Measurements from ENCODE around the gene IRF2BPL. TPM values are rescaled to one million over a fixed set of nuclear protein-coding genes. Genes with fewer than 3 reads are reported as not detected.

The IRF2BPL gene
- total and polyA plus RNA-seq, 8 donors: 5.3 to 43.6 (median 21.7) TPM

GRCh38 chr14:77009014-77009413, 19.5 kb downstream of the IRF2BPL start:
- no peaks in the 10 kb centered on the region for H3K36me3 ChIP-seq
- intact Hi-C loops (cut with DNase I; ENCODE audit: low total_unique reads): no loop called here
- peak overlapping the region; percentile 13 to 83 (median 78) for H3K27ac ChIP-seq
- no peak for TF ChIP-seq EP300 (IDR thresholded peaks at IDR 0.05)
- TF ChIP-seq POLR2AphosphoS5 (IDR thresholded peaks at IDR 0.05): no peak
- no peak for TF ChIP-seq POLR2A (IDR thresholded peaks at IDR 0.05)
- TF ChIP-seq CTCF (IDR thresholded peaks at IDR 0.05): no peak
- no peak for DNase-seq
- WGBS, 5 donors: 46 to 66% (median 52%) methylated on average over 3 of the region's 3 CpGs
- no peaks in the 10 kb centered on the region for H3K9me3 ChIP-seq
- H3K4me1 ChIP-seq: peaks cover 54 to 70% (median 64%) of the 10 kb centered on the region in 4 donors
- no peak overlapping the region for H3K4me3 ChIP-seq
- no peaks in the 10 kb centered on the region for H3K27me3 ChIP-seq

- 70 to 80% (median 75%) methylated on average over 4 of the region's 4 CpGs for WGBS, 5 donors
- no peak for TF ChIP-seq POLR2A (IDR thresholded peaks at IDR 0.05)
- no peak for TF ChIP-seq POLR2AphosphoS5 (IDR thresholded peaks at IDR 0.05)
- no peak for TF ChIP-seq EP300 (IDR thresholded peaks at IDR 0.05)
- no peak for TF ChIP-seq CTCF (IDR thresholded peaks at IDR 0.05)
- peaks cover 57 to 70% (median 64%) of the 10 kb centered on the region in 4 donors for H3K4me1 ChIP-seq
- H3K27ac ChIP-seq: peak overlapping the region; percentile 13 to 83 (median 78)
- no peaks in the 10 kb centered on the region for H3K36me3 ChIP-seq
- intact Hi-C loops (cut with DNase I; ENCODE audit: low total_unique reads): no loop called here
- H3K4me3 ChIP-seq: no peak overlapping the region
- DNase-seq: no peak
- no peaks in the 10 kb centered on the region for H3K27me3 ChIP-seq
- no peaks in the 10 kb centered on the region for H3K9me3 ChIP-seq
Observed at GRCh38 chr14:77008541-77008940, 20.0 kb downstream of the IRF2BPL start.

- 16 to 71% (median 36%) methylated on average over 3 of the region's 3 CpGs for WGBS, 5 donors
- peak overlapping the region; percentile 70 to 83 (median 80) for H3K27ac ChIP-seq
- H3K27me3 ChIP-seq: no peaks in the 10 kb centered on the region
- no peak overlapping the region for H3K4me3 ChIP-seq
- DNase-seq: peak; percentile 89 to 96
- H3K4me1 ChIP-seq: peaks cover 59 to 69% (median 67%) of the 10 kb centered on the region in 4 donors
- H3K36me3 ChIP-seq: no peaks in the 10 kb centered on the region
- TF ChIP-seq POLR2AphosphoS5 (IDR thresholded peaks at IDR 0.05) (peak; percentile 14 to 87 (median 77)), CTCF (IDR thresholded peaks at IDR 0.05) (no peak)
- no peaks in the 10 kb centered on the region for H3K9me3 ChIP-seq
- intact Hi-C loops (cut with DNase I; ENCODE audit: low total_unique reads): no loop called here
Observed at GRCh38 chr14:77007975-77008421, 20.5 kb downstream of the IRF2BPL start.

GRCh38 chr14:77007183-77007974, 21.1 kb downstream of the IRF2BPL start:
- no peak overlapping the region for H3K4me3 ChIP-seq
- TF ChIP-seq POLR2AphosphoS5 (IDR thresholded peaks at IDR 0.05): no peak
- no peak for TF ChIP-seq POLR2A (IDR thresholded peaks at IDR 0.05)
- no peak for TF ChIP-seq EP300 (IDR thresholded peaks at IDR 0.05)
- TF ChIP-seq CTCF (IDR thresholded peaks at IDR 0.05): no peak
- H3K9me3 ChIP-seq: no peaks in the 10 kb centered on the region
- WGBS, 5 donors: 30 to 46% (median 39%) methylated on average over 17 to 18 of the region's 18 CpGs
- intact Hi-C loops (cut with DNase I; ENCODE audit: low total_unique reads): no loop called here
- DNase-seq: peak in 1 of 2 donors; percentile 63
- no peaks in the 10 kb centered on the region for H3K27me3 ChIP-seq
- H3K4me1 ChIP-seq: peaks cover 64 to 75% (median 70%) of the 10 kb centered on the region in 4 donors
- H3K36me3 ChIP-seq: no peaks in the 10 kb centered on the region
- peak overlapping the region; percentile 70 to 83 (median 80) for H3K27ac ChIP-seq
